ENCODE data around the gene MIPOL1.
"Not testable (repeated sequence)": the region's sequence is repeated elsewhere in the genome, so short reads cannot be mapped to it uniquely, and the experiment has no call there.

Gene MIPOL1

GRCh38 chr14:37197421-37198272, at the start of gene MIPOL1:
Gene MIPOL1, plus strand, starts transcription at chr14:37197937. Its CDS starts 49,952 bp downstream, at chr14:37247889.
- H3K4me3 ChIP-seq (replicated peaks; ENCODE audit: low read depth, low read length), result peak within 1 kb of the TSS; percentile 80
- DNase-seq (ENCODE audit: low read depth), result peak; percentile 91
- TF ChIP-seq CTCF (IDR thresholded peaks at IDR 0.05; ENCODE audit: low read length, missing control alignments), result peak; percentile 28

- peak; percentile 75 for TF ChIP-seq CTCF (IDR thresholded peaks at IDR 0.05; ENCODE audit: low read length, missing control alignments)
- DNase-seq (ENCODE audit: low read depth), result peak; percentile 51
- H3K4me3 ChIP-seq (replicated peaks; ENCODE audit: low read depth, low read length), result no peak overlapping the region
Observed at GRCh38 chr14:37150414-37150813, 47.3 kb upstream of the MIPOL1 start.

- no peak for DNase-seq (ENCODE audit: low read depth)
- no peak overlapping the region for H3K4me3 ChIP-seq (replicated peaks; ENCODE audit: low read depth, low read length)
- no peak for TF ChIP-seq CTCF (IDR thresholded peaks at IDR 0.05; ENCODE audit: low read length, missing control alignments)
Observed at GRCh38 chr14:37153005-37153404, 44.7 kb upstream of the MIPOL1 start.

GRCh38 chr14:37153483-37153882, 44.3 kb upstream of the MIPOL1 start:
- DNase-seq (ENCODE audit: low read depth), result no peak
- H3K4me3 ChIP-seq (replicated peaks; ENCODE audit: low read depth, low read length), result no peak overlapping the region
- no peak for TF ChIP-seq CTCF (IDR thresholded peaks at IDR 0.05; ENCODE audit: low read length, missing control alignments)

GRCh38 chr14:37157987-37158386, 39.8 kb upstream of the MIPOL1 start:
- TF ChIP-seq CTCF (IDR thresholded peaks at IDR 0.05; ENCODE audit: low read length, missing control alignments), result no peak
- no peak for DNase-seq (ENCODE audit: low read depth)
- no peak overlapping the region for H3K4me3 ChIP-seq (replicated peaks; ENCODE audit: low read depth, low read length)

GRCh38 chr14:37162307-37162706, 35.4 kb upstream of the MIPOL1 start:
- H3K4me3 ChIP-seq (replicated peaks; ENCODE audit: low read depth, low read length); DNase-seq (ENCODE audit: low read depth): not testable (repeated sequence)

GRCh38 chr14:37165794-37166193, 31.9 kb upstream of the MIPOL1 start:
- DNase-seq (ENCODE audit: low read depth), result no peak
- no peak overlapping the region for H3K4me3 ChIP-seq (replicated peaks; ENCODE audit: low read depth, low read length)
- TF ChIP-seq CTCF (IDR thresholded peaks at IDR 0.05; ENCODE audit: low read length, missing control alignments), result no peak

All from fibroblast of pulmonary artery (primary cell).